IMR-90 (cell line): ENCODE data around the gene ADCY4. TPM values are rescaled to one million over a fixed set of nuclear protein-coding genes. Genes with fewer than 3 reads are reported as not detected.

ENCODE experiments used
- ATAC-seq: fragments of 200-7000 bp; cut with Tn5 transposase; 2 replicates; pipeline ENCODE4 v1.9.1; 2020; ENCODE audit warnings: low read depth, mild to moderate bottlenecking, moderate library complexity
- BruUV-seq: library from RNA; stranded (reverse); fragments of 400-500 nt; replicated peaks from 2 replicates; lab custom pipeline; 2021; lab: Mats Ljungman, UMichigan
- CTCF ChIA-PET: fragments of 300-600 bp; formaldehyde crosslinking; extraction: SDS; loops from one replicate; lab custom pipeline; 2021; ENCODE audit warnings: antibody characterized with exemption; lab: Yijun Ruan, JAX
- POLR2A ChIA-PET: fragments of 300-600 bp; sonication (Branson Sonifier 250); formaldehyde crosslinking; loops from one replicate; lab custom pipeline; 2022; ENCODE audit warnings: antibody characterized with exemption; ENCODE audit not compliant: unreplicated experiment; lab: Charles Lee
- DNase-seq: peaks from one replicate; pipeline ENCODE4 v3.0.0; 2013
- H2AFZ ChIP-seq: replicated peaks from 2 replicates; pipeline ENCODE3; 2013; ENCODE audit warnings: low read length, mild to moderate bottlenecking; ENCODE audit not compliant: poor library complexity
- H2AK5ac ChIP-seq: 2 replicates; pipeline ENCODE4 v1.6.1; 2013; ENCODE audit warnings: low read depth, low read length, inconsistent platforms
- H2AK9ac ChIP-seq: replicated peaks from 2 replicates; pipeline ENCODE3; 2013; ENCODE audit warnings: mild to moderate bottlenecking, low read depth, low read length, moderate library complexity; ENCODE audit not compliant: poor library complexity
- H2BK120ac ChIP-seq: 2 replicates; pipeline ENCODE4 v1.6.1; 2013; ENCODE audit warnings: low read depth, low read length, inconsistent platforms
- H2BK15ac ChIP-seq: 3 replicates; pipeline ENCODE4 v1.6.1; 2013; ENCODE audit warnings: low read depth, low read length, inconsistent platforms
- H2BK20ac ChIP-seq: 2 replicates; pipeline ENCODE4 v1.6.1; 2013; ENCODE audit warnings: low read depth, mild to moderate bottlenecking, inconsistent platforms, low read length, moderate library complexity
- H2BK5ac ChIP-seq: 2 replicates; pipeline ENCODE4 v1.6.1; 2013; ENCODE audit warnings: mild to moderate bottlenecking, low read depth, low read length, inconsistent platforms; ENCODE audit not compliant: poor library complexity, severe bottlenecking
- H3K14ac ChIP-seq: replicated peaks from 2 replicates; pipeline ENCODE4 v1.6.1; 2013; ENCODE audit warnings: low read depth, low read length, inconsistent platforms
- H3K18ac ChIP-seq: 2 replicates; pipeline ENCODE4 v1.6.1; 2013; ENCODE audit warnings: low read depth, low read length, control low read depth
- H3K23ac ChIP-seq: 2 replicates; pipeline ENCODE4 v1.6.1; 2013; ENCODE audit warnings: low read depth, low read length, inconsistent platforms
- H3K27ac ChIP-seq: 2 replicates; pipeline ENCODE4 v1.5.1; 2013; ENCODE audit warnings: mild to moderate bottlenecking, control low read depth, low read length; ENCODE audit not compliant: insufficient read depth
- H3K27me3 ChIP-seq: 2 replicates; pipeline ENCODE4 v1.6.1; 2013; ENCODE audit warnings: low read length; ENCODE audit not compliant: control insufficient read depth, insufficient read depth
- H3K36me3 ChIP-seq: 2 replicates; pipeline ENCODE4 v1.6.1; 2013; ENCODE audit warnings: low read length, mixed read lengths; ENCODE audit not compliant: control insufficient read depth, insufficient read depth
- H3K4ac ChIP-seq: 2 replicates; pipeline ENCODE4 v1.6.1; 2013; ENCODE audit warnings: low read depth, low read length, inconsistent platforms
- H3K4me1 ChIP-seq: 2 replicates; pipeline ENCODE4 v1.6.1; 2013; ENCODE audit warnings: low read length, mixed read lengths; ENCODE audit not compliant: control insufficient read depth, insufficient read depth
- H3K4me2 ChIP-seq: 2 replicates; pipeline ENCODE4 v1.6.1; 2013; ENCODE audit warnings: low read depth, mild to moderate bottlenecking, control low read depth, low read length, moderate library complexity
- H3K4me3 ChIP-seq: 2 replicates; pipeline ENCODE4 v1.5.1; 2013; ENCODE audit warnings: low read depth, mild to moderate bottlenecking, control low read depth, low read length, moderate library complexity; ENCODE audit not compliant: insufficient read depth
- H3K56ac ChIP-seq: 2 replicates; pipeline ENCODE4 v1.6.1; 2013; ENCODE audit warnings: low read length, inconsistent platforms; ENCODE audit not compliant: insufficient read depth; ENCODE audit errors: extremely low read depth
- H3K79me1 ChIP-seq, 2 experiments: 2 replicates each; pipeline ENCODE4 v1.6.1; 2013; ENCODE audit warnings: low read length in 2 of 2, inconsistent platforms in 1 of 2, low read depth in 1 of 2
- H3K9ac ChIP-seq: 2 replicates; pipeline ENCODE4 v1.6.1; 2013; ENCODE audit warnings: low read depth, low read length, control low read depth
- H3K9me1 ChIP-seq: 2 replicates; pipeline ENCODE4 v1.6.1; 2013; ENCODE audit warnings: low read length, inconsistent platforms; ENCODE audit not compliant: insufficient read depth
- H3K9me3 ChIP-seq: 2 replicates; pipeline ENCODE4 v1.6.1; 2013; ENCODE audit warnings: low read length; ENCODE audit not compliant: control insufficient read depth, insufficient read depth
- H4K20me1 ChIP-seq: 2 replicates; pipeline ENCODE4 v1.6.1; 2013; ENCODE audit warnings: low read length, inconsistent platforms; ENCODE audit not compliant: insufficient read depth
- H4K5ac ChIP-seq: 2 replicates; pipeline ENCODE4 v1.6.1; 2013; ENCODE audit warnings: mild to moderate bottlenecking, low read depth, low read length, control low read depth
- H4K8ac ChIP-seq, 2 experiments: 2 replicates each; pipeline ENCODE4 v1.6.1; 2013; ENCODE audit warnings: low read depth in 2 of 2, low read length in 2 of 2, control low read depth in 1 of 2, inconsistent platforms in 1 of 2
- H4K91ac ChIP-seq: 2 replicates; pipeline ENCODE4 v1.6.1; 2013; ENCODE audit warnings: low read depth, low read length, inconsistent platforms; ENCODE audit not compliant: insufficient read depth
- BHLHE40 ChIP-seq: fragments of 150-350 bp; IDR thresholded peaks from 2 replicates; pipeline ENCODE4 v1.6.1; 2016; ENCODE audit warnings: mild to moderate bottlenecking, low read depth, low read length
- CHD1 ChIP-seq: IDR thresholded peaks from 2 replicates; pipeline ENCODE4 v1.6.1; 2012; ENCODE audit warnings: low read depth, low read length, improper control_type of control experiment
- MAFK ChIP-seq: IDR thresholded peaks from 2 replicates; pipeline ENCODE4 v1.6.1; 2012; ENCODE audit warnings: low read depth, low read length, improper control_type of control experiment
- MXI1 ChIP-seq: IDR thresholded peaks from 2 replicates; pipeline ENCODE4 v1.6.1; 2012; ENCODE audit warnings: low read depth, mild to moderate bottlenecking, low read length, moderate library complexity, borderline replicate concordance
- POLR2A ChIP-seq: IDR thresholded peaks from 2 replicates; pipeline ENCODE4 v1.6.1; 2012; ENCODE audit warnings: mild to moderate bottlenecking, low read depth, low read length
- RAD21 ChIP-seq: IDR thresholded peaks from 2 replicates; pipeline ENCODE4 v1.6.1; 2012; ENCODE audit warnings: low read length, improper control_type of control experiment
- RFX5 ChIP-seq: IDR thresholded peaks from 2 replicates; pipeline ENCODE4 v1.8.0; 2012; ENCODE audit warnings: low read depth, mild to moderate bottlenecking, low read length, moderate library complexity
- WGBS, 2 experiments: methylation state at CpG; one replicate each; pipeline versions ENCODE4 v1.1.5 to v1.1.7; 2013; ENCODE audit warnings: missing lambda C conversion rate in 2 of 2; ENCODE audit not compliant: insufficient read length in 1 of 2; ENCODE audit errors: extremely low coverage in 2 of 2; 5-methylcytosine and 5-hydroxymethylcytosine counted together
- dilution Hi-C: fragments of 300-500 bp; cut with HindIII; formaldehyde crosslinking; loops from one replicate; pipeline ENCODE4 v1.14.3; 2018; ENCODE audit warnings: low sequenced_read_pairs; ENCODE audit not compliant: unreplicated experiment
- in situ Hi-C: fragments of 300-500 bp; cut with MboI; formaldehyde crosslinking; loops from 3 replicates; pipeline ENCODE4 v1.14.3; 2019; ENCODE audit warnings: low sequenced_read_pairs, inconsistent platforms, mixed read lengths
- intact Hi-C: fragments of 100-400 bp; cut with micrococcal nuclease; formaldehyde crosslinking; loops from 2 replicates; pipeline ENCODE4 v1.10.0; 2022
- polyA plus RNA-seq, 3 experiments: library from polyadenylated mRNA; depleted of rRNA; stranded (reverse); fragments of >200 nt; gene quantifications; 2 replicates each; pipeline ENCODE4 v1.2.3, GENCODE V29; 2012; ENCODE audit warnings: low replicate concordance in 1 of 3
- total RNA-seq: library from RNA; depleted of rRNA; stranded (reverse); fragments of >200 nt; gene quantifications from 2 replicates; pipeline ENCODE4 v1.2.3, GENCODE V29; 2012

The ADCY4 gene
- total and polyA plus RNA-seq, 2 of the 4 experiments (the other 2 are of a cell fraction) = not detected

DNA sequence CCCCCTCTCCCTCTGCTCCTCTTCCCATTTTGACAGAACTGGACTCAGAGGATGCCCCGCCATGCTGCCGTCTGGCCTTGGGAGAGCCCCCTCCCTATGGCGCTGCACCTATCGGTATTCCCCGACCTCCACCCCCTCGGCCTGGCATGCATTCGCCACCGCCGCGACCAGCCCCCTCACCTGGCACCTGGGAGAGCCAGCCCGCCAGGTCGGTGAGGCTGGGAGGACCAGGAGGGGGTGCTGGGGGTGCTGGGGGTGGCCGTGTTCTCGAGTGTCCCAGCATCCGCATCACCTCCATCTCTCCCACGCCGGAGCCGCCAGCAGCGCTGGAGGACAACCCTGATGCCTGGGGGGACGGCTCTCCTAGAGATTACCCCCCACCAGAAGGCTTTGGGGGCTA, 34.6 kb upstream of the ADCY4 start:
- peak overlapping the region; percentile 86 for H3K4me3 ChIP-seq
- in situ Hi-C loops = loop anchor here (10.0 kb wide), 1 partner anchor 65 kb away; no protein-coding TSS in a partner anchor
- 0 out of 2 replicates have a peak overlapping the region, but pooled peaks have one; percentile 76 for H3K14ac ChIP-seq
- H2AFZ ChIP-seq = peak overlapping the region; percentile 89
- H3K27ac ChIP-seq = peak overlapping the region; percentile 40; the same call in 1 of the 2 replicates
- ChIA-PET CTCF (no interaction called here), POLR2A (no interaction called here)
- 0 out of 3 replicates have a peak overlapping the region, but pooled peaks have one; percentile 57 for H2BK15ac ChIP-seq
- WGBS, 2 experiments = 80% methylated on average over 1 of the region's 20 CpGs; no CpG with 5 or more reads in 1 of the 2 experiments
- H3K27me3 ChIP-seq = no peaks in the 10 kb centered on the region
- peaks cover 12% of the 10 kb centered on the region for H3K4me1 ChIP-seq
- H3K9me3 ChIP-seq = no peaks in the 10 kb centered on the region
- peak overlapping the region in 1 of 2 experiments; percentile 61; a peak in 1 of 4 replicates for H4K8ac ChIP-seq
- peaks cover 4% of the 10 kb centered on the region for H4K20me1 ChIP-seq
- BruUV-seq = no TSS peak
- H4K5ac ChIP-seq = no peak overlapping the region
- DNase-seq (no peak), ATAC-seq (no peak)
- H3K4me2 ChIP-seq = peak overlapping the region; percentile 60; the same call in 1 of the 2 replicates
- intact Hi-C loops = no loop called here
- H2BK20ac ChIP-seq = no peak overlapping the region
- peak overlapping the region; percentile 1; the same call in 1 of the 2 replicates for H3K23ac ChIP-seq
- peaks cover 9% of the 10 kb centered on the region for H3K9me1 ChIP-seq
- dilution Hi-C loops = no loop called here
- H2BK120ac ChIP-seq = peak overlapping the region; percentile 64; the same call in 1 of the 2 replicates
- H2BK5ac ChIP-seq = no peak overlapping the region
- peak overlapping the region; percentile 89 for H3K4ac ChIP-seq
- peak overlapping the region; percentile 94; the same call in 1 of the 2 replicates for H3K9ac ChIP-seq
- TF ChIP-seq CHD1 = no peak
- no peak for TF ChIP-seq BHLHE40
- no peak for TF ChIP-seq RFX5
- TF ChIP-seq RAD21 = no peak
- no peak for TF ChIP-seq MAFK
- TF ChIP-seq MXI1 = no peak
- no peak for TF ChIP-seq POLR2A
- H3K56ac ChIP-seq = peak overlapping the region; percentile 54; the same call in 1 of the 2 replicates
- H3K18ac ChIP-seq = no peak overlapping the region
- peak overlapping the region; percentile 97; the same call in 1 of the 2 replicates for H2AK5ac ChIP-seq
- peak overlapping the region; percentile 97 for H2AK9ac ChIP-seq
- H3K36me3 ChIP-seq = peaks cover 37% of the 10 kb centered on the region
- H3K79me1 ChIP-seq = peaks cover 6 to 28% of the 10 kb centered on the region in 2 experiments; a peak in 3 of 4 replicates
- 0 out of 2 replicates have a peak overlapping the region, but pooled peaks have one; percentile 86 for H4K91ac ChIP-seq
